ENCODE results near the gene PLCL2.

Gene PLCL2

GRCh38 chr3:17011728-17012338, 127.1 kb downstream of the PLCL2 start:
- DNase-seq (ENCODE audit: low spot score): no peak

- DNase-seq (ENCODE audit: low spot score): no peak
These were observed 128.3 kb downstream of the PLCL2 start for GRCh38 chr3:17013050-17013449.

- DNase-seq (ENCODE audit: low spot score): no peak
These were observed 128.8 kb downstream of the PLCL2 start for GRCh38 chr3:17013571-17013970.

- DNase-seq (ENCODE audit: low spot score): no peak
These were observed 129.5 kb downstream of the PLCL2 start for GRCh38 chr3:17014284-17014683.

- DNase-seq (ENCODE audit: low spot score): no peak
These were observed 130.0 kb downstream of the PLCL2 start for GRCh38 chr3:17014709-17015108.

- no peak for DNase-seq (ENCODE audit: low spot score)
These were observed 136.9 kb downstream of the PLCL2 start for GRCh38 chr3:17021614-17022013.

- no peak for DNase-seq (ENCODE audit: low spot score)
These were observed 138.4 kb downstream of the PLCL2 start for GRCh38 chr3:17023006-17023664.

- DNase-seq (ENCODE audit: low spot score): no peak
These were observed 140.9 kb downstream of the PLCL2 start for GRCh38 chr3:17025594-17026139.

GRCh38 chr3:17027318-17027717, 142.6 kb downstream of the PLCL2 start:
- DNase-seq (ENCODE audit: low spot score): no peak

GRCh38 chr3:17028363-17028762, 143.6 kb downstream of the PLCL2 start:
- DNase-seq (ENCODE audit: low spot score): no peak

- DNase-seq (ENCODE audit: low spot score): no peak
These were observed 145.7 kb downstream of the PLCL2 start for GRCh38 chr3:17030438-17030837.

GRCh38 chr3:17030956-17031652, 146.3 kb downstream of the PLCL2 start:
- DNase-seq (ENCODE audit: low spot score): no peak

- peak; percentile 49 for DNase-seq (ENCODE audit: low spot score)
These were observed 147.8 kb downstream of the PLCL2 start for GRCh38 chr3:17032407-17033034.

GRCh38 chr3:17033516-17034168, 148.9 kb downstream of the PLCL2 start:
- DNase-seq (ENCODE audit: low spot score): no peak

GRCh38 chr3:17035033-17035432, 150.3 kb downstream of the PLCL2 start:
- DNase-seq (ENCODE audit: low spot score): no peak

- no peak for DNase-seq (ENCODE audit: low spot score)
These were observed 151.2 kb downstream of the PLCL2 start for GRCh38 chr3:17035966-17036365.

- DNase-seq (ENCODE audit: low spot score): no peak
These were observed 153.4 kb downstream of the PLCL2 start for GRCh38 chr3:17038141-17038540.

GRCh38 chr3:17038900-17039553, 154.3 kb downstream of the PLCL2 start:
- DNase-seq (ENCODE audit: low spot score): no peak

- DNase-seq (ENCODE audit: low spot score): no peak
These were observed 154.8 kb downstream of the PLCL2 start for GRCh38 chr3:17039594-17039993.

- peak; percentile 51 for DNase-seq (ENCODE audit: low spot score)
These were observed 155.7 kb downstream of the PLCL2 start for GRCh38 chr3:17040322-17040989.

GRCh38 chr3:17040990-17041377, 156.2 kb downstream of the PLCL2 start:
- no peak for DNase-seq (ENCODE audit: low spot score)

Data from D341Med (cell line).